Measurements from ENCODE around the gene BEAN1.

- no peak for TF ChIP-seq POLR2A (IDR thresholded peaks at IDR 0.05)
- TF ChIP-seq CTCF (IDR thresholded peaks at IDR 0.05): no peak
- TF ChIP-seq EP300 (IDR thresholded peaks at IDR 0.05; ENCODE audit: low read depth): no peak
These were observed 86.1 kb downstream of the BEAN1 start for GRCh38 chr16:66513111-66513723.

Data from transverse colon (tissue), 3 donors.